Erythroblast (primary cell): Measurements from ENCODE around the gene ERI2.

ENCODE experiments used
- GATA1 ChIP-seq: IDR thresholded peaks from 2 replicates; pipeline ENCODE4 v1.6.1; 2011; ENCODE audit warnings: low read depth, mild to moderate bottlenecking, control low read depth, low read length, moderate library complexity
- POLR2A ChIP-seq: IDR thresholded peaks from 2 replicates; pipeline ENCODE4 v1.6.1; 2011; ENCODE audit warnings: mild to moderate bottlenecking, low read length

DNA sequence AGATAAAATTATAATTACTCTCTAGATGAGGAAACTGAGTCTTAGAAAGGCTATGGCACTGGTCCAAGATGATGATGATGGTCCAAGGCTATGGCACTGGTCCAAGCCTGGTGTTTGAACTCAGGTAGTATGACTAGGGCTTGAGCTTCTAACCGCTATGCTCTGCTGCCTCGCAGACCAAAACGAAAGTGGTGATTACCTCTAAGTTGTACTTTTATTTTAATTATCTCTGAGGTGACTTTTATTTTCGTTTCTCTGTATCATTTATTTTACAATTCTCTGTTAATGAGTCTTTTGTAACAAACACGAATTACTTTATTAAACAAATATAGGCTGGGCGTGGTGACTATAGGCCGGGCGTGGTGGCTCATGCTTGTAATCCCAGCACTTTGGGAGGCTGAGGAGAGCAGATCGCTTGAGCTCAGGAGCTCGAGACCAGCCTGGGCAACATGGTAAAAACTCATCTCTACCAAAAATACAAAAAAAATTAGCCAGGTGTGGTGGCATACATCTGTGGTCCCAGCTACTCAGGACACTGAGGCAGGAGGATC, 5.7 kb upstream of the ERI2 start:
- no peak for TF ChIP-seq POLR2A
- TF ChIP-seq GATA1, result no peak
